ENCODE results near the gene SIAH1.

DNA sequence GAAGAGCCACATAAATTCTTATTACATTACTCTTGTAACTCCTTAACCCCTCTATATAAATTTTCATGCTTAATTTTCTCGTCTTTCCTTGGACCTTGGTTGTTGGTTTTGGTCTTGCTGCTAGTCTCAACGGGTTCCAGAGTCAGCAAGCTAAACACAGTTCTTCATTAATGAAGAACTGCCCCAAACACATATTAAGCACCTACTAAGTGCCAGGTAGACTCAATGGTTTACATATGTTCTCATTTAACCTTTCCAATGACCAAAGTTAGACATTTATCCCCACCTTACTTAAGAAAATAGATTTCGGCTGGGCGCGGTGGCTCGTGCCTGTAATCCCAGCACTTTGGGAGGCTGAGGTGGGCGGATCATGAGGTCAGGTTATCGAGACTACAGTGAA lies 15.0 kb downstream of the SIAH1 start:
- TF ChIP-seq, protein P1, sequence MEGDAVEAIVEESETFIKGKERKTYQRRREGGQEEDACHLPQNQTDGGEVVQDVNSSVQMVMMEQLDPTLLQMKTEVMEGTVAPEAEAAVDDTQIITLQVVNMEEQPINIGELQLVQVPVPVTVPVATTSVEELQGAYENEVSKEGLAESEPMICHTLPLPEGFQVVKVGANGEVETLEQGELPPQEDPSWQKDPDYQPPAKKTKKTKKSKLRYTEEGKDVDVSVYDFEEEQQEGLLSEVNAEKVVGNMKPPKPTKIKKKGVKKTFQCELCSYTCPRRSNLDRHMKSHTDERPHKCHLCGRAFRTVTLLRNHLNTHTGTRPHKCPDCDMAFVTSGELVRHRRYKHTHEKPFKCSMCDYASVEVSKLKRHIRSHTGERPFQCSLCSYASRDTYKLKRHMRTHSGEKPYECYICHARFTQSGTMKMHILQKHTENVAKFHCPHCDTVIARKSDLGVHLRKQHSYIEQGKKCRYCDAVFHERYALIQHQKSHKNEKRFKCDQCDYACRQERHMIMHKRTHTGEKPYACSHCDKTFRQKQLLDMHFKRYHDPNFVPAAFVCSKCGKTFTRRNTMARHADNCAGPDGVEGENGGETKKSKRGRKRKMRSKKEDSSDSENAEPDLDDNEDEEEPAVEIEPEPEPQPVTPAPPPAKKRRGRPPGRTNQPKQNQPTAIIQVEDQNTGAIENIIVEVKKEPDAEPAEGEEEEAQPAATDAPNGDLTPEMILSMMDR (optimal IDR thresholded peaks at IDR 0.05 in 1 of 3, IDR thresholded peaks at IDR 0.05 in 1 of 3, conservative IDR thresholded peaks at IDR 0.05 in 1 of 3; ENCODE audit: extremely low read depth in 1 of 3, insufficient read depth in 2 of 3, low read length in 3 of 3), result no peak
- no peak for TF ChIP-seq EZH2 (IDR thresholded peaks at IDR 0.05; ENCODE audit: low read length)
